ENCODE results near the gene RHBDF2.

RHBDF2 gene

DNA sequence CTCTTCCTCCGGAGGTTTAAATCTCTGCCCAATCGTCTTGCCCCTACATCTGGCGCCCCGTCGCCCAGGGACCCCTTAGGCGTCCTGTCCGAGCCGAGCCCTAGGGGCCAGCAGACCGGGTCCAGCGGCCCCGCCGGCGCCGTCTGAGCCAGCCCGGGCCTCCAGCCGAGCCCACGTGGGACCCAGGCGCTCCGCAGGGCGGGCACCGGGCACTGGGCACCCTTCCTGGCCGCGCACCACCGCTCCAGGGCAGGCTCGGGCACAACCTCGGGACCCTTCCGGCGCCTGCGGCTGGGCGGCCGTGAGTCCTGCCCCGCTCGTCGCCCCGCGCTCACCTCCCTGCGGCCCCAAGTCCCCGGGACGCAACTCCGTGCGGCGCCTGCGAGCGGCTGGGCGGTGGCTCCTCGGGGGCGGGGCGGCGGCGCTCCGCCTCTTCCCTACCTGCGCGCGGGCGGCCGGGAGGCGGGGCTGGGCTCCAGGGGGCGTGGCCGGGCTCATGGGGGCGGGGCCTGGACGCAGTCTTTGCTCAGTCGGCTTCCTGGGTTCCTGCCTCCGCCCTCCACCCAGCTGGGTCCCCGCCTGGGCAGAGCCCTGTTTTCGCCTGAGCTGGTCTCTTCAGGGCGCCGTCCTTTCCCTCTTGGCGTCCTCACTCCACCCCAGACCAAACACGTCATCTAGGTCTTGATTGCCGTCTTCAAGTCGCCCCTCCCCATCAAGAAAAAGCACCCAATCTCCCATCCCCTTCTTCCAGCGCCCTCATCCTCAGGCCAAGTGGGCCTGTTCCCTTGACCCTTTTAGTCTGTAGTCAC is at the start of gene RHBDF2:
TSS of gene RHBDF2 (minus strand) at position 406 of the 809 bp plus-strand sequence. CDS start 19,899 bp downstream, outside the sequence.
- peak; percentile 96 for DNase-seq

DNA sequence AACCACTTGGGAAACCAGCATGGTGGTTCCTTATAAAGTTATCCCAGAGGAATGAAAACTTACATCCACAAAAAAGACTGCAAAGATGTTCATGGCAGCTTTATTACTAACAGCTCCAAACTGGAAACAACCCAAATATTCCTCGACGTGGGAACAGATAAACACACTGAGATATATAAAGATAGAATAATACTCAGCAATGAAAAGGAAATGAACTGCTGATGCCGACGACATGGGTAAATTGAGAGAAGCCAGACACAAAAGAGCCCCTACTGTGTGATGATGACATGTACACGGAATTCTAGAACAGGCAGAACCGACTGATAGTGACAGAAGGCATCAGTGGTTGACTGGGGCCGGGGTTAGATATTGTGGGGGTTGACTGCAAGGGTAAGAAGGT is 48.3 kb upstream of the RHBDF2 start:
- DNase-seq = no peak

DNA sequence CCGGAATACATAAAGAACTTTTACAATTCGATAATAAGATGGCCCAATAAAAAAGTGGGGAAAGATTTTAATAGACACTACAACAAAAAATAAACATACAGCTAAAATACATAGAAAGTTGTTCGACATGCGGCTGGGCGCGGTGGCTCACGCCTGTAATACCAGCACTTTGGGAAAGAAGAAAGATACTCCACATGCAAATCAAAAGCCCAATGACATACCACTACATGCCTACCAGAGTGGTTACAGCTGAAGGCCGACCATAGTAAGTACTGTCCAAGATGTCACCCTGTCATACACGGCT is 47.9 kb upstream of the RHBDF2 start:
- DNase-seq = no peak

DNA sequence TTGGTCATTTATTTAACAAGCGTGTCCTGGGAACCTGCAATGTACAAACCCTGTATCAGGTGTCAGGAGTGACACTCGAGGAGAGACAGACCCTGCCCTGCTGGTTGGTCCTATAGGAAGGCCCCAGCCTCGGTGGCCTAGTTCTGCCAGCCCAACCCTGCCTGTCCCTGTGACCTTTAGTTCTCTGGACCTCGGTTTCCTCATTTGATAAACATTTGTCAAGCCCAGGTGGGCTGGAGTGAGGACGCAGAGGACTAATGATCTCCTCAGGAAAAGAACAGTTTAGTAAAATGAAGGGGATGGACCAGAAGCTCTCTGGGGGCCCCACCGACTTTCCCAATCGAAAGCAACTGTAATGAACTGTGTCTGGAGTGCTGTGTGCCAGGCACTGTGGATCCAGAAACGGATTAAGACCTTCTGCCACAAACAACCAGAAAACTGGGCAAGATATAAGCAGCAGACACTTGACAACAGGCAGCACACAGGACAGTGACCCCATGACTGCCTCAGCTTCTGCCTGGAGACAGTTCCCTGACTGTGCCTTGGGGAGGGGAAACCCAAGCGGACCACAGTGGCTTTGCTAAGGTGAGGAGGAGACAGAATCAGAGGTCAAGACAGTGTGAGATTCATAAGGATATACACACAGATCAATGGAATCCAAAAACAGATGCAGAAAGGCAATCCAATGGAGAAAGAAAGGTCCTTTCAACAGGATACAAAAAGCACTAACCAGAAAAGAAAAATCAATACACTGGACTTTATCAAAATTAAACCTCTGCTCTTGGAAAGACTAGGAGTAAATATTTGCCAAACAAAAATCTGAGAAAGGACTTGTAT is 47.4 kb upstream of the RHBDF2 start:
- DNase-seq = no peak

DNA sequence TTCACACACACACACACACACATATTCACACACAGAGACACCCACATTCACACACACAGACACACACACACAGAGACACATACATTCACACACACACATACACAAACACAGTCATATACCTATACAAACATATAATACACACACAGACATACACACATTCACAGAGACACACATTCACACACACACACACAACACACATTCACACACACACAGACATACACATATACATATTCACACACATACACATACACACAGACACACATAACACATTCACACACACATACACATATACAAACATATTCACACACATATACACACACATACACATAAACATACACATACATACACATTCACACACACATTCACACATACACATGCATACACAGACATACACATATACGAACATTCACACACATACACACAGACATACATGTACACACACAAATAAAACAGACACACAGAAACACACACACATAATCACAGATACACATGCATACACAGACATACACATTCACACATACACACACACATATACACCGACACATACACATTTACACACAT is 46.5 kb upstream of the RHBDF2 start:
- DNase-seq = no peak

DNA sequence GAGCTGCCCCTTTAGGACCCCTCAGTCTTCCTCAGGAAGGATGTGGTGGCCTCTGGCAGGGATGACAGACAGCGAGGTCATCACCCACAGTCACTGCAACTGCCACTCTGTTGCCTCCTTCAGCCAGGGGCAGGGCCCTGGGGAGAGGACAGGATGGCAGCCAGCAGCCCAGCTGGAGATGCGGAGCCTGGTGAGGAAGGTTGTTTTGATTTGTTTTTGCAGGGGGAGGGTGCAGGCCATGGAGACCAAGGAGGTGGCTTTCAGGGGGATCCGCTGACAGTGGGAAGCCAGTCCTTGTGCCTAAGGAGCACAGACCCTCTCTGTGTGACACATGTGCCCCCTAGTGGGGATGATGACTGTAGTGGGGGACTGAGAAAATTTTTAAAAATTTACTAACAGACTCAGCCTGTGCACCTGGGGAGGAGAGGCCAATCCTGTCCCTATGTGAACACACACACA is 46.0 kb upstream of the RHBDF2 start:
- DNase-seq = peak; percentile 37

DNA sequence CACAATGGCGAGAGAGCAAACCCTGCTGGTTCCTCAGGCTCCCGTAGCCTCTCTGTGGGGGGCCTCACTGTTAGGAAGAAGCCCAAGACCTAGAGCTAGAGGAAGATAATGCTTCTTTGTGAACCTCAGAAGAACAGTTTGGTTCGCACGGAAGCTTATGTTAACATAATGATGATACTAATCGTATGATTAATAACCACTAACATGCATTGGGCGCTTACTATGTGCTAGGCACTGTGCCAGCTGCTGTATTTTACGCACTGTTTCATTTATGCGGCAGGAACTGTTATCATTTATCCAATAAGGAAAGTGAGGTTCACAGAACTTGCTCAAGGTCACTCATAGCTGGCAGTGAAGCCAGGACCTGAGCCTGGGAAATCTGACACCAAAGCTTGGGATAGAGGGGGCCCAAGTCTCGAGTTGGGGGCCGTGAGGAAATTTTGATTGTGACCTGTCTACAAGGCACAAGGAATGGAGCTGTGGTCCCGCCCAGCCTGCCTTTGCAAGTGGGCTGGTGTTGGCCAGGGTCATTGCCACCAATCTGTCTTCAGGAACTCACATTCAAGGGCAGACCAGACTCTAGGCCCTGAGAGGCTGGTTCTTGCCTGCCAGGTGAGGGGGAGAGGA is 45.4 kb upstream of the RHBDF2 start:
- no peak for DNase-seq

DNA sequence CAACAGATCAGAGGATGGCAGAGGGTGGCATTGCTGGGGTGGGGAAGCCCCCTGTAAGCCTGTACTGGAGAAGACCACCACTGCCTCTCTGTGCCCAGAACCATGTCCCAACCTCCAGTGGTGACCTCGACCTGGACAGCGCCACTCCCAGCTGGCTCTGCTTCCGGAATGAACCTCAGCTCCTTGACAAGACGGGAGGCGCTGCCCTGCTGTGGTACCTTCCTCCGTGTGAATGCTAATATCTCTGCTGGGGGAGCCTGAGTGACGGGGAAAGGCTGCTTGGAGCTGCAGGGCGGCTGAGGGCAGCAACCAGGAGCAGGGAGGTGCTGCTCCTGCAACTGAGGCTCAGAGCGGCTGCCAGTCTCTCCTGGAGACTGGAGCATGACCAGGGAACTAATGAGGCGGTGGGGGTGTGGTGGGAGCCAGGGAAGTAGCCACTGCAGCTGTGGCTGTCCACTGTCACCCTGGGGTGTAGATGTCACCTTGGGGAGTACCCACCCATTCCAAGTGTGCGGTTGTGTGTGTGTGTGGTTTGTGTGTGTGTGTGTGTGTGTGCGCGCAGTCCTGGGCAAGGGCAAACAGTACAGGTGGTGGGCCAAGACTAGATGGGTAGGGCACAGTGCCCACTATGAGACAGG is 44.8 kb upstream of the RHBDF2 start:
- no peak for DNase-seq

DNA sequence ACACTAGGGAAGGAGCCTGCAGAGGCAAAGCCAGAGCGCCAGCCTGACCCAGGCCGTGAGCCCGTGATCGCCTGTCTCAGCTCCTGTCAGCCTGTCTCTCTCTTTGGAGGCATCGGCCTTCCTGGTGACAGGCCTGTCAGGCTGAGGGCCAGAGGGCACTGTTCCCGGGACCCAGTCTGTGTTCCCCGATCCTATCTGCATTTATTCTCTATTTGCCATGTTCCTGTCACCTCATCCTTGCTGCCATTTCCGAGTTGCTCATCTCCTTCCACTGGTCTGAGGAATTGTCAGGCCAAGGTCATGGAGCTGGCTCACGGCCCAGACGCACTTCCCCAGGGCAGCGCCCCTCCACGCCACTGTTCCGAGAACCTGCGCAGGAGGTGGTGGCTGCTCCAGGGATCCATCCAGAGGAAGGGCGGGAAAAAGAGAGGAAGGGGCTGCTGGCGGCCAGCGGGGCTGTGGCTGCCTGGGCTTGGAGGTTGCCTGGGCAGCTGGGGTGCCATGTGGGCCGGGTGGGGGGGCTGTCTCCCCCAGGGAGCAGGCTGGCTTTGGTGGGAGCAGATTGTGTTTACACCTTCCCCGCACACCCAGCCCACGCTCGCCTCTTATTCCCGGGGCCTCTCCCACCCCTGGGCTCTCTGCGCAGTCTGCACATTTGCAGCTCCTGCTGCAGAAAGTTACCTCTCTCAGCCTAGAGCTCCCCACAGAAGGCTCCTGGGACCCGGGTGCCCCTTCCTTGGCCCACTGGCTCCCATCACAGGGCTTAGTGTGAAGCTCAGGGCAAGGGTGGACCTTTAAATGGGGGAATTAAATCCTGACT is 43.5 kb upstream of the RHBDF2 start:
- no peak for DNase-seq

DNA sequence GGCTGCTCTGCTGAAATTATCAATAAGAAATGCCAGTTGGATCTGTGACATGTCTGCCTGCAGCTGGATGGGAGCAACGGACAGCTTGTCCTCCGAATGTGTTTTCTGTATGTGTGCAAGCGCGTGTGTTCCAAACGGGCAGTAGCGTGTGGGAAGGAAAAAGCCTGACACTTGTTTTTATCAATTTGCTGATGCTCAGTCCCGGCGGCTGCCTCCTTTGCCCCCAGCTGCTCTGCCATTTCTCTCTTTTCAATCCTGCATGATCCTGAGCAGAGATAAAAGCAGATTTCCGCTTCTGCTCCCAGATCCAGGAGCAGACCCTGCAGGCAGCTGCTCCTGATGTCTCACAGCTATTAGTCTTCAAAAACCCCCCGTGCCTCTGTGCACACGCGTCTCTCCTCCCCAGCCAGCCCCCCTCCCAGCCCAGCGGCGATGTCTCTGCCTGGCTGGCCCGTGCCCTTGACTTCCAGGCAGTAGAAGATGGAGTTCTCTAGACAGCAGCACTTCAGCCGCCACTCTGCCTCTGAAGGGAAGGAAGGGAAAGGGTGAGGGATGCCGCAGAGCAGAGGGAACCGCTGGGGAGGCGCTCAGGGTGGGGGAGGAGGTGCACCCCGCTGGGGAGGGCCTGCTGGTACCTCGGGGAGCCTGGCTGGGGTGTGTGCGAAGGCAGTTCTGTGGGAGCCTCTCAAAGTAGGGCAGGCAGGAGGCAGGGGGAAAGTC is 42.8 kb upstream of the RHBDF2 start:
- DNase-seq = no peak

DNA sequence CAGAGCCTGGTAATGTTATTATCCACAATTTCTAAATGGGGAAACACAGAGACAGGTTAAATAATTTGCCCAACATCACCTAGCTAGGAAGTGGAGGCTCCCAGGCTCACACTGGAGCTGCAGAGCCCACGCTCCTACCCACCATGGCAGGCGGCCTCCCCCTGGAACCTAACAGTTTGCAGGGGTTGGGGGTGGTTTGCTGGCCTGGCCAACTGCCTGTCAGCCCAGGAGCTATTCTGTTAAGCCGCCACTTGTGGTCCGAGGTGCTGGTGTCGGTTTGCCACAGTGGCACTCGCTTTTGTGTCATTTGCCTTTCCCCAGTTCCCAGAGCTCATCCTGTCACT is 42.2 kb upstream of the RHBDF2 start:
- DNase-seq = no peak

DNA sequence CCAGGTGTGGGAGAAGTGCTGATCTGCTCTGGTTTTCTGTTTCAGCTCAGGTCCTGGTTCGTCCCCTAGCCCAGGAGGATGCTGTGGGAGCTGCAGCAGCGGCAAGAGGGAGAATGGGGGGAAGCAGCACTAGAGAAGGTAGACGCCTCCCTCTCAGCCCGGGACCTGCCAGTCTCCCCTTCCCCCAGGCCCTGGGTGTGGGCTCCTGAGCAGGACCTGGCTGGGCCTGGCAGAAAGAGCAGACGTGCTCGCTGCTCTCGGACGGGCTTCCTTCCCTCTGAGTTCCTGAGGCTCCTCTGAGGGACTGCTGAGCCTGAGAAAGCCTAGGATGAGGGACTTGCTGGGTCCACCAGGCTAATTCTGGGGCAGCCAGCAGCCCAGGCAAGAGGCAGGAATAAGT is 41.8 kb upstream of the RHBDF2 start:
- no peak for DNase-seq

DNA sequence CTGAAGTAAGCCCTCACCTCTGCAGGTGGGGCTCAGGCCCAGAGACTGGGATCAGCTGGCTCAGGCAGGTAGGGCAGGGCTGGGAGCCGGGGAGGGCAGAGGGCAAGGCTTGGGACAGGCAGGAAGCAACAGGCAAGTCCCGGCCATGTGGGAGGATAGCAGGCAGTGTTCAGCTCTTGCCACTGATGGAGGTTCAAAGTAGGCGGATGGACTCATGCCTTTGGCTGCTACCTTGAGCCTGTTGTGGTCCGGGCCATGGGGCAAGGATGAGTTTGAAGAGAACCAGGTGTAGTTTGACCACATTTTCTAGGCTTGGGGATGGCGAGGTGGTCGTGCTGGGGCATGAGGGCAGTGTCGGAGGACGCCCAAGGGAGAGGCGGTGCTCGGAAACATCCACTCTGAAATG is 41.3 kb upstream of the RHBDF2 start:
- no peak for DNase-seq

DNA sequence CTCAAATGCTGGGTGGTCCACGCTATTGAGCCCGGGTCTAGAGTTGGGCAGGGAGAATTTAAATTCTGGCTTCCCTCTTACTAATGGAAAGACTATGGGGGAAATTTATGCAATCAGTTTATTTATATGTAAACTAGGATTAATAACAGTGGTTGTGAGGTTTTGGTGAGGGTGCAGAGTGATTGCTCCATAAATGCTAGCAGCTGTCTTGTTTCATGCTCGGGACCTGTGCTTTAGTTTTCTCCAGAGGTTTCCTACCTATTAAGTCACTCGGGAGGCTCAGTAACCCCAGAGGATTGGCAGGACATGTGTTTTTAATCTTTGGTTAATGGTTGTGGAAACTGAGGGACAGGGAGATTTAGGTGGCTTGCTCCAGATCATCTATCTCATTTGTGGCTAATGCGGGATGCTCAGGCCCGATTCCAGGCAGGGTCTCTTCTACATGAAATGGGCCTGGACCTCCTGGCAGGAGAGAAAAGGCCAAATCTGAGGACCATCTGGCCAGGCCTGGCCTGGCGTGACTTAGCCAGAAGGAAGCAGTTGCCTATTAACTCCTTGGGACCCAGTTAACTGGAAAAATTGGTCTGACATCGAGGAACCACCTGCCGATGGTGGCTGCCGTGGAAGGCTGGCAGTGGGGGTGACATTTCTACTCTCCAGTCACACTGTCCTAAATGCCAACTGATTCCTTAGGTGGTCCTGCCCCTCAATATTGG is 40.7 kb upstream of the RHBDF2 start:
- DNase-seq = no peak

DNA sequence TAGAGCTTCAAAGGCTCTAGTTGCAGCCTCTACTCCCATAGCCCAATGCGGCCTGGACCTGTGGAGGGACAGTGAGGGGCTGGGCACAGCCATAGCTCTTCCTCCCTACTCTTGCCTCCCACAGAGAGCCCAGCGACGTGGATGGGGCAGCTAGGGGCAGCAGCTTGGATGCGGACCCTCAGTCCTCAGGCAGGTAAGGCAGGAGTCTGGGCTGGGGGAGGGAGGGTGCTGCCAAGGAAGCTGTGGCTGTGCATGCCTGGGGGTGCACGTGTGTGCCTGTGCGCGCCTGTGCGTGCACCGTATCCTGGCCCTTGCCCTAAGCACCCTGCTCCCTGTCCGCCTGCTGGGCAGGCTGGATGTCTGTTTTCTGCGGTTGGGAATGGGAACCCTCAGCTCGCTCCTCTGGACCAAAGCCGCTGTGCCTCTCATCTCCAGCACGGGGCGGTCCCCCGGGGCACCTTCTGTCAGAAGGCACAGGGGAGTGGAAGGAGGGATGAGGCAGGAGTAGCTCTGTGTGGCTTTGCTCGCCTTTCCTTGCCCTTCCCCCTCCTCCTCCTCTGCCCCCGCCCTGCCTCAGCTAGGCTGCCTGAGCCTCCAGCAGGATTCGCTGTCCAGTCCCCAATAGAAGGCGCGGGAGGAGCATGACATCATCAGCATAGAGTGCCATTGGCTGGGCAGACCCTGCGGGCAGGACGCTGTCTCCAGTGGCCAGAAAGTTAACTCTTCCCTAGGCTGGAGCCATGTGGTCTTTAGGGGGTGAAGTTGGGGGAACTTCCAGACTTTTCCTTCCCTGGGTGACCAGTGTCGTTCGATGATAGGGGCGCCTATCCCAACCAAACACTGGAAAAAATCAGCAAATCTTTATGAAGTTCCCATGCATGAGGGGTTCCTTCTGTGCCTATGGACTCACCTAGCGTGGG is 39.4 kb upstream of the RHBDF2 start:
- DNase-seq = no peak

DNA sequence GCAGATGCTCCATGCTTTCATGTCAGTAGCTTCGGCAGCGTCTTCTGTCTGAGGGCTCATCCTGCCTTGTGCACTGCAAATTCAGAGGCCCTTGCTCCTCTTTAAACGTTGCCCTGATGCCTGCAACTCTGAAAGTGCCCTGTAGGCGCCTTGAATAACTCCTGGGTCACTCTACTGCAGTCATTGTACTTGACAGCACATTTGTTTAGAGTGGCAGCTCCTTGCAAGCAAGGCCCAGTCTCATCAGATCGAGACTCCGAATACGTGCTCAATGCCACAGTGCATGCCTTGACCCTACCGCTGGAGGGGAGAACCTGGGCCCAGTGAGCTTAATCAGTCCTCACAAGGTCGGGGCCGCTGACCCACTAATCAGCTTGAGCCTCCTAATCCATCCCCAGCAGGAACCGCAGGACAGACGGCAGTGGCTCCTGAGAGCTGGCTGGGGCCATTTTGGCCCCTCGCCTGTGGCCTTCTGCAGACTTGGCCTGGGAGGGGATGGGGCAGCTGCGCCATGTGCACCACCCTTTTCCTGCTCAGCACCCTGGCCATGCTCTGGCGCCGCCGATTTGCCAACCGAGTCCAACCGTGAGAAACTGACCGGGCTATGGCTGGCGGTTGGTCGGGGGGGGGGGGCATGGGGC is 38.5 kb upstream of the RHBDF2 start, which contains the start of gene PRCD:
TSS of gene PRCD (plus strand) at position 414 of the 641 bp plus-strand sequence. CDS start at position 512, 98 bp downstream.
- no peak for DNase-seq

DNA sequence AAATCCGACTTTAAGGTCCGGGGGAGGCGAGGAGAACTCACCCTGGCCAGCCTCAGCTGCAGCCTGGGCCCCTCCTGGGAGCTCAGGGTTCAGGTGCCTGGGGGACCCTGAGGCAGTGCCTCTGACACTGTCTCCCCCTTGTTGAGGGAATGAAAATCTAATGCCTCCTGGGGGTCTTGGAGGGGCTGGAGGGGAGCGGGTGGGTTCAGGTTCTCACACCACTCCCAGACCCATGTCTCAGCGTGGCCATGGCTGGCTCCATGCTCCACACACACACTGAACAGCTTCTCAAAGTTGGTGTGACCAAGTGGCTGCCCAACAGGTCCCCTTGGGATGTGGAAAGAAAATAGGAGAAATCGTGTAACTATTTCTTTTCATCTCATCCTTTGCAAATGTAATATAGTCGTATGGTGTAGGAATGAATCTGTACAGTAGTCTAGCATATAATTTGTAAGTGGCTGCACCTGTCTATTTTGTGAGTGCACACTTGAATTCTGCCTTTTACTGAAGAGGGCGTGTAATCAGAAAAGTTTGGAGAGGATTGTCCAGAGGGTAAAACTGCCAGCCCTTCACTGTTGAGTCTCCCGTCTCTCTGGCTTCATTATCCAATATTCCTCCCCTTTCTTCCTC is 37.8 kb upstream of the RHBDF2 start:
- no peak for DNase-seq

DNA sequence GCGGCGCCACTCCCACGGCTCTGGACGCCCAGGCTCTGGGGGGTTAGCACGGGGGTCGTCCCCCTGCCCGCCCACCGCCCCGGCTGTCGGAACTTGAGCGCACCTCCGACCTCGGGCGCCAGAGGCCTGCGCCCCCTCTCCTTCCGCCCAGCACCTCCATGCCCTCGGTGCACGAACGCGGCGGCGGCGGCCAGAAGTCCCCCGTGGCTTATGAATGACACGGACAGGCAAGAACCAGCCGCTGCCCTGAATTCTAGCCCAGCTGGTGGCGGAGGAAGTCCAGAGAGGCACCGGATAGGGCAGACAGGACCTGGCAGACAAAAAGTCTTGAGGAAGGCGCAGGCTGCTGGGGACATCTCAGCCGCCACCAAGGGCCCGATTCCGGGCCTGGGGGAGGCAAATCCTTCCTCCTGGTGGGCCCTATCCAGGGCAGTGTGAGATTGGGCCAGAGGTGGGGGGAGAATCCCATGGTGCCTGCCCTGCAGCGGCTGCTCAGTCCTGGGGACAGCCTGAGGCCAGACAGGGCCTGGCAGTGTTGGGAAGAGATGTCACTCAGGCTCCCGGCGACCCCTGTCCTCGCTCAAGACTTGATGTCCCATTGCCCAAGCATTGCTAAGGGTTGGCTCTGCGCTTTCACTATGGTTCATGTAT is 37.2 kb upstream of the RHBDF2 start:
- DNase-seq = no peak
